ENCODE data around the gene C1QTNF1.

- TF ChIP-seq POLR2AphosphoS5 (IDR thresholded peaks at IDR 0.05) (no peak), POLR2A (IDR thresholded peaks at IDR 0.05) (no peak), EP300 (IDR thresholded peaks at IDR 0.05) (peak in 1 of 4 donors; percentile 23)
- TF ChIP-seq, protein P1, sequence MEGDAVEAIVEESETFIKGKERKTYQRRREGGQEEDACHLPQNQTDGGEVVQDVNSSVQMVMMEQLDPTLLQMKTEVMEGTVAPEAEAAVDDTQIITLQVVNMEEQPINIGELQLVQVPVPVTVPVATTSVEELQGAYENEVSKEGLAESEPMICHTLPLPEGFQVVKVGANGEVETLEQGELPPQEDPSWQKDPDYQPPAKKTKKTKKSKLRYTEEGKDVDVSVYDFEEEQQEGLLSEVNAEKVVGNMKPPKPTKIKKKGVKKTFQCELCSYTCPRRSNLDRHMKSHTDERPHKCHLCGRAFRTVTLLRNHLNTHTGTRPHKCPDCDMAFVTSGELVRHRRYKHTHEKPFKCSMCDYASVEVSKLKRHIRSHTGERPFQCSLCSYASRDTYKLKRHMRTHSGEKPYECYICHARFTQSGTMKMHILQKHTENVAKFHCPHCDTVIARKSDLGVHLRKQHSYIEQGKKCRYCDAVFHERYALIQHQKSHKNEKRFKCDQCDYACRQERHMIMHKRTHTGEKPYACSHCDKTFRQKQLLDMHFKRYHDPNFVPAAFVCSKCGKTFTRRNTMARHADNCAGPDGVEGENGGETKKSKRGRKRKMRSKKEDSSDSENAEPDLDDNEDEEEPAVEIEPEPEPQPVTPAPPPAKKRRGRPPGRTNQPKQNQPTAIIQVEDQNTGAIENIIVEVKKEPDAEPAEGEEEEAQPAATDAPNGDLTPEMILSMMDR (IDR thresholded peaks at IDR 0.05): no peak
These were observed 12.4 kb upstream of the C1QTNF1 start for GRCh38 chr17:79011451-79012147.
